ENCODE results near the gene RAB7B.

GRCh38 chr1:205967554-205968335 is 35.5 kb downstream of the RAB7B start:
- TF ChIP-seq MXI1 (IDR thresholded peaks at IDR 0.05; ENCODE audit: borderline replicate concordance, low read depth, low read length) = no peak
- no peak for TF ChIP-seq SCMH1 (CRISPR knock-in tag; IDR thresholded peaks at IDR 0.05; ENCODE audit: borderline replicate concordance)
- TF ChIP-seq PHF8 (CRISPR knock-in tag; IDR thresholded peaks at IDR 0.05) = no peak
- no peak for TF ChIP-seq SMARCC2 (IDR thresholded peaks at IDR 0.05)
- TF ChIP-seq ZFP36 (IDR thresholded peaks at IDR 0.05; ENCODE audit: borderline replicate concordance, low read depth, low read length, partially characterized antibody) = no peak
- TF ChIP-seq RERE (CRISPR knock-in tag; IDR thresholded peaks at IDR 0.05; ENCODE audit: low read depth) = no peak
